Sigmoid colon (tissue), 7 donors: ENCODE data around the gene RPL18. TPM values are rescaled to one million over a fixed set of nuclear protein-coding genes. Genes with fewer than 3 reads are reported as not detected.

Experiments used
- DNase-seq: peaks from one replicate; pipeline ENCODE4 v3.0.0-alpha.2; 2019
- H3K27ac ChIP-seq, 4 donors: fragments of 200-600 bp; sonication (generic); one replicate each; pipeline ENCODE4 v1.5.1; 2016 to 2019; ENCODE audit warnings: mild to moderate bottlenecking in 1 of 4
- H3K27me3 ChIP-seq, 3 donors: fragments of 200-600 bp; sonication (generic); one replicate each; pipeline ENCODE4 v1.5.1; 2019; ENCODE audit warnings: mild to moderate bottlenecking in 1 of 3
- H3K36me3 ChIP-seq, 4 donors: fragments of 200-600 bp; sonication (generic); one replicate each; pipeline ENCODE4 v1.5.1; 2016 to 2019
- H3K4me1 ChIP-seq, 4 donors: fragments of 200-600 bp; sonication (generic); one replicate each; pipeline ENCODE4 v1.5.1; 2017 to 2019
- H3K4me3 ChIP-seq, 4 donors: fragments of 200-600 bp; sonication (generic); one replicate each; pipeline ENCODE4 v1.5.1; 2017 to 2019; ENCODE audit warnings: mild to moderate bottlenecking in 2 of 4, moderate library complexity in 1 of 4
- H3K9me3 ChIP-seq, 4 donors: fragments of 200-600 bp in 3 of 4; sonication (generic) in 3 of 4; one replicate each; pipeline versions ENCODE4 v1.5.1 to v1.6.1; 2013 to 2019
- EP300 ChIP-seq, 4 donors: sonication (generic); formaldehyde crosslinking; IDR thresholded peaks; one replicate each; pipeline ENCODE4 v1.6.1; 2017; ENCODE audit warnings: antibody characterized with exemption in 4 of 4
- POLR2A ChIP-seq, 2 donors: fragments of 450-650 bp; IDR thresholded peaks; one replicate each; pipeline ENCODE4 v1.6.1; 2016; ENCODE audit warnings: antibody characterized with exemption in 2 of 2, mild to moderate bottlenecking in 2 of 2, moderate library complexity in 2 of 2
- POLR2AphosphoS5 ChIP-seq, 4 donors: sonication (generic); formaldehyde crosslinking; IDR thresholded peaks; one replicate each; pipeline ENCODE4 v1.6.1; 2017; ENCODE audit warnings: antibody characterized with exemption in 4 of 4
- WGBS, 2 donors: extraction: QIAGEN DNeasy Blood & Tissue Kit; methylation state at CpG; one replicate each; pipeline ENCODE4 v1.1.7; 2013; 5-methylcytosine and 5-hydroxymethylcytosine counted together
- intact Hi-C: fragments of 100-400 bp; cut with DNase I; formaldehyde crosslinking; loops from one replicate; pipeline ENCODE4 v1.15.1; 2023
- polyA plus RNA-seq, 3 donors: library from polyadenylated mRNA; stranded (reverse); fragments of 200-250 nt; gene quantifications; one replicate each; pipeline ENCODE4 v1.2.3, GENCODE V29; 2013
- total RNA-seq, 4 donors: library from RNA; depleted of rRNA; stranded (reverse); fragments of >200 nt; gene quantifications; one replicate each; pipeline ENCODE4 v1.1.0, GENCODE V29; 2016
- TF ChIP-seq, protein P1 (sequence below), 4 experiments: fragments of 450-650 bp in 3 of 4; fragments of 200-600 bp in 1 of 4; IDR thresholded peaks; one replicate each; pipeline ENCODE4 v1.5.1; 2016 to 2019; ENCODE audit warnings: antibody characterized with exemption in 4 of 4, mild to moderate bottlenecking in 3 of 4, moderate library complexity in 2 of 4
- donor health status: healthy with polysubstance abuse.
- donor health status: Bipolar disorder and iron deficiency.
- donor health status: healthy.

Gene RPL18
- total and polyA plus RNA-seq, 7 donors, result 2,118 to 3,791 (median 2,808) TPM

DNA sequence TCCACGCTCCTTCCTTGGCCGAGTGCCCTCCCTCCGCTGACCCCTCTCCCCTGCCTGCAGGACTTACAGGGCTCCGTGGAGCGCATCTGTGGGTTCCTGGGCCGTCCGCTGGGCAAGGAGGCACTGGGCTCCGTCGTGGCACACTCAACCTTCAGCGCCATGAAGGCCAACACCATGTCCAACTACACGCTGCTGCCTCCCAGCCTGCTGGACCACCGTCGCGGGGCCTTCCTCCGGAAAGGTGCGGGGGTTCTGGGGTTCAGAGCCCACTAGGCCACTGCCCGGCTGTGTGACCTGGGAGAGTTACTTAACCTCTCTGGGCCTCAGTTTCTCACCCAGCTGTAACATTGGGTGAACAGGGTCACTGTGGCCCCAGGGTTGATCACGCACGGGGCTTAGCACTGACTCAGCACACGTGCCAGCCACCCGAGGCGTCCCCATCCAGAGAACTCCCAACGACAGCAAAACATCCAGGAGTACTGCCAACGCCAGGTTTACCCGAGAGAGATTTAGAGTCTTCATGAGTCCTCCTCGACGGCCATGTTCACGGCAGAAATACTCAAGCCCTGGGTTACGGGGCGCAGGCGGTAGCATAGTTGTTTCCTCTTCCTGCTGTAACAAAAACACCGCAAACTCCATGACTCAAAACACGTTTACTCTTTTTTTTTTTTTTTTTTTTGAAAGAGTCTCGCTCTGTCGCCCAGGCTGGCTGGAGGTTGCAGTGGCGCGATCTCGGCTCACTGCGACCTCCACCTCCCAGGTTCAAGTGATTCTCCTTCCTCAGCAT, 22.1 kb downstream of the RPL18 start:
- no peak for DNase-seq
- Histone ChIP-seq H3K9me3 (no peaks in the 10 kb centered on the region), H3K36me3 (no peaks in the 10 kb centered on the region), H3K4me3 (no peak overlapping the region), H3K4me1 (no peaks in the 10 kb centered on the region), H3K27me3 (peaks cover 0 to 12% (median 0%) of the 10 kb centered on the region in 3 donors), H3K27ac (no peak overlapping the region)
- WGBS, 2 donors, result 81 to 86% methylated on average over 39 of the region's 39 CpGs
- intact Hi-C loops, result no loop called here
- no peak for TF ChIP-seq POLR2A (IDR thresholded peaks at IDR 0.05)
- no peak for TF ChIP-seq EP300 (IDR thresholded peaks at IDR 0.05)
- TF ChIP-seq, protein P1, sequence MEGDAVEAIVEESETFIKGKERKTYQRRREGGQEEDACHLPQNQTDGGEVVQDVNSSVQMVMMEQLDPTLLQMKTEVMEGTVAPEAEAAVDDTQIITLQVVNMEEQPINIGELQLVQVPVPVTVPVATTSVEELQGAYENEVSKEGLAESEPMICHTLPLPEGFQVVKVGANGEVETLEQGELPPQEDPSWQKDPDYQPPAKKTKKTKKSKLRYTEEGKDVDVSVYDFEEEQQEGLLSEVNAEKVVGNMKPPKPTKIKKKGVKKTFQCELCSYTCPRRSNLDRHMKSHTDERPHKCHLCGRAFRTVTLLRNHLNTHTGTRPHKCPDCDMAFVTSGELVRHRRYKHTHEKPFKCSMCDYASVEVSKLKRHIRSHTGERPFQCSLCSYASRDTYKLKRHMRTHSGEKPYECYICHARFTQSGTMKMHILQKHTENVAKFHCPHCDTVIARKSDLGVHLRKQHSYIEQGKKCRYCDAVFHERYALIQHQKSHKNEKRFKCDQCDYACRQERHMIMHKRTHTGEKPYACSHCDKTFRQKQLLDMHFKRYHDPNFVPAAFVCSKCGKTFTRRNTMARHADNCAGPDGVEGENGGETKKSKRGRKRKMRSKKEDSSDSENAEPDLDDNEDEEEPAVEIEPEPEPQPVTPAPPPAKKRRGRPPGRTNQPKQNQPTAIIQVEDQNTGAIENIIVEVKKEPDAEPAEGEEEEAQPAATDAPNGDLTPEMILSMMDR (IDR thresholded peaks at IDR 0.05), result no peak
- no peak for TF ChIP-seq POLR2AphosphoS5 (IDR thresholded peaks at IDR 0.05)

DNA sequence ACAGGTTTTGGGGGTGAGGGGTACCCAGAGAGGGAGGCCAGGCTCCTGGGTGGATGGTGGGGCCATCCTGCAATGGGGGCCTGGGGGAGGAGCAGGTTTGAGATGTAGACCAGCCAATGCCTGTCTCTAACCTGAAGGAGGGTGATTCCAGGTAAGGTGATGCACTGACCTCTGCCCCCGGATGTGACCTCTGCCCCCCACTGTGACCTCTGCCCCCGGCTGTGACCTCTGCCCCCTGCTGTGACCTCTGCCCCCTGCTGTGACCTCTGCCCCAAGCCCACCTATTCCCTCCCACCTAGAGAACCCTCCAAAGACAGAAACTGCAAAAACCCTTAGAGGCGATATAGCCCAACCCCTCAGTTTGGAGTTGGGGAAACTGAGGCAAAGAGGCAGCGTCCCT, 22.7 kb downstream of the RPL18 start:
- H3K36me3 ChIP-seq, result no peaks in the 10 kb centered on the region
- H3K27ac ChIP-seq, result no peak overlapping the region
- intact Hi-C loops, result no loop called here
- no peak for DNase-seq
- peaks cover 0 to 12% (median 0%) of the 10 kb centered on the region in 3 donors for H3K27me3 ChIP-seq
- WGBS, 2 donors, result 74 to 85% methylated on average over 4 of the region's 4 CpGs
- no peaks in the 10 kb centered on the region for H3K9me3 ChIP-seq
- TF ChIP-seq EP300 (IDR thresholded peaks at IDR 0.05) (no peak), POLR2A (IDR thresholded peaks at IDR 0.05) (no peak), POLR2AphosphoS5 (IDR thresholded peaks at IDR 0.05) (no peak)
- TF ChIP-seq, protein P1 (IDR thresholded peaks at IDR 0.05), result no peak
- no peak overlapping the region for H3K4me3 ChIP-seq
- no peaks in the 10 kb centered on the region for H3K4me1 ChIP-seq

DNA sequence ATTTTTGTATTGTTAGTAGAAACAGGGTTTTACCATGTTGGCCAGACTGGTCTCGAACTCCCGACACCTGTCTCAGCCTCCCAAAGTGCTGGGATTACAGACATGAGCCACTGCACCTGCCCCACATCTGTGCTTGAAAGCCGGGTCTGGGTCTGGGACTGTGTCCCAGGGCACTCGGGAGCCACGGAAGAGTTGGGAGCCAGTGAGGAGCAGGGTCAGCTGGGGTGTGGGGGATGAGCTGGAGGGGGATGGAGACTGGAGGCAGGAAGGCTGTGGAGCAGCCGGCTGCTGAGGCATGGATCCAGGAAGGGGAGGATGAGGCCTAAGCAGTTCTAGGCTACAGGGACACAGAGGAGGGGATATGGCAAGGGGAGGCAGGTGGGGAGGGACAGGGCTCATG, 23.1 kb downstream of the RPL18 start:
- H3K36me3 ChIP-seq, result no peaks in the 10 kb centered on the region
- peaks cover 0 to 12% (median 0%) of the 10 kb centered on the region in 3 donors for H3K27me3 ChIP-seq
- no peaks in the 10 kb centered on the region for H3K9me3 ChIP-seq
- H3K27ac ChIP-seq, result no peak overlapping the region
- H3K4me3 ChIP-seq, result no peak overlapping the region
- no peak for DNase-seq
- TF ChIP-seq, protein P1 (IDR thresholded peaks at IDR 0.05), result no peak
- TF ChIP-seq POLR2AphosphoS5 (IDR thresholded peaks at IDR 0.05) (no peak), EP300 (IDR thresholded peaks at IDR 0.05) (no peak), POLR2A (IDR thresholded peaks at IDR 0.05) (no peak)
- WGBS, 2 donors, result 84% methylated on average over 6 of the region's 6 CpGs
- intact Hi-C loops, result no loop called here
- H3K4me1 ChIP-seq, result no peaks in the 10 kb centered on the region

DNA sequence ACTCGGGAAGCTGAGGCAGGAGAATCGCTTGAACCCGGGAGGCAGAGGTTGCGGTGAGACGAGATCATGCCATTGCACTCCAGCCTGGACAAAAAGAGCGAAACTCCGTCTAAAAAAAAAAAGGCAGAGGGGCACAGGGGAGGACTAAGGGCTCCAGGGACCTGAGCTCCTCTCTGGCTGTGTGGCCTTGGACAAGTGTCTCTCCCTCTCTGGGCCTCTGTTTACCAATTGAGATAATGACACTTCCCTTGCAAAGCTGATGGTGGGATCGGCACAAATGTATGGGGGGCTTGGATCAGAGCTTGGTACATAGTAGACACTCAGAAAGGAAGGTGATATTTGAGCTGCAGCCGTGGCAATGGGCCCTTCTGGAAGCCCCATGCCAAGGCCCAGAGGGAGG, 23.8 kb downstream of the RPL18 start:
- H3K27me3 ChIP-seq, result peaks cover 0 to 12% (median 0%) of the 10 kb centered on the region in 3 donors
- intact Hi-C loops, result no loop called here
- H3K27ac ChIP-seq, result no peak overlapping the region
- H3K9me3 ChIP-seq, result no peaks in the 10 kb centered on the region
- no peak for DNase-seq
- H3K36me3 ChIP-seq, result no peaks in the 10 kb centered on the region
- no peak overlapping the region for H3K4me3 ChIP-seq
- TF ChIP-seq POLR2AphosphoS5 (IDR thresholded peaks at IDR 0.05) (no peak), POLR2A (IDR thresholded peaks at IDR 0.05) (no peak), EP300 (IDR thresholded peaks at IDR 0.05) (no peak)
- TF ChIP-seq, protein P1 (IDR thresholded peaks at IDR 0.05), result no peak
- H3K4me1 ChIP-seq, result no peaks in the 10 kb centered on the region
- 89% methylated on average over 9 of the region's 9 CpGs for WGBS, 2 donors
